Smooth muscle cell (in vitro differentiated cells): Measurements from ENCODE around the gene TSLP. TPM values are rescaled to one million over a fixed set of nuclear protein-coding genes. Genes with fewer than 3 reads are reported as not detected.
A peak's percentile ranks its signal among the peaks of the same experiment; 100 is the strongest.

Source experiments
- DNase-seq: peaks from one replicate; lab custom pipeline; 2025; ENCODE audit not compliant: unreplicated experiment; lab: John Stamatoyannopoulos, UW
- H2AFZ ChIP-seq: fragments of 200-600 bp; sonication (generic); 2 replicates; pipeline ENCODE4 v1.6.0; 2016; ENCODE audit warnings: antibody characterized with exemption, low read depth, mild to moderate bottlenecking
- H3F3A ChIP-seq: fragments of 200-600 bp; sonication (generic); 2 replicates; pipeline ENCODE4 v1.6.0; 2017; ENCODE audit warnings: antibody characterized with exemption, low read depth
- H3K27ac ChIP-seq: fragments of 200-600 bp; sonication (generic); 2 replicates; pipeline ENCODE4 v1.5.1; 2016; ENCODE audit warnings: low read depth, mild to moderate bottlenecking
- H3K27me3 ChIP-seq: fragments of 200-600 bp; sonication (generic); 2 replicates; pipeline ENCODE4 v1.6.1; 2016; ENCODE audit warnings: low read depth, mild to moderate bottlenecking
- H3K36me3 ChIP-seq: fragments of 200-600 bp; sonication (generic); 2 replicates; pipeline ENCODE4 v1.5.1; 2016; ENCODE audit warnings: low read depth
- H3K4me1 ChIP-seq: fragments of 200-600 bp; sonication (generic); 2 replicates; pipeline ENCODE4 v1.5.1; 2016; ENCODE audit warnings: low read depth
- H3K4me2 ChIP-seq: fragments of 200-600 bp; sonication (generic); 2 replicates; pipeline ENCODE4 v1.6.0; 2016; ENCODE audit warnings: mild to moderate bottlenecking
- H3K4me3 ChIP-seq: fragments of 200-600 bp; sonication (generic); 2 replicates; pipeline ENCODE4 v1.5.1; 2016; ENCODE audit warnings: mild to moderate bottlenecking
- H3K79me2 ChIP-seq: fragments of 200-600 bp; sonication (generic); 2 replicates; pipeline ENCODE4 v1.6.0; 2016; ENCODE audit warnings: low read depth, mild to moderate bottlenecking
- H3K9ac ChIP-seq: fragments of 200-600 bp; sonication (generic); 2 replicates; pipeline ENCODE4 v1.6.0; 2016; ENCODE audit warnings: low read depth
- H3K9me3 ChIP-seq: fragments of 200-600 bp; sonication (generic); replicated peaks from 2 replicates; pipeline ENCODE4 v1.5.1; 2016; ENCODE audit warnings: low read depth
- H4K20me1 ChIP-seq: fragments of 200-600 bp; sonication (generic); 2 replicates; pipeline ENCODE4 v1.6.0; 2016; ENCODE audit warnings: low read depth
- WGBS: methylation state at CpG from one replicate; pipeline ENCODE4 v1.1.7; 2016; ENCODE audit warnings: low lambda C conversion rate; 5-methylcytosine and 5-hydroxymethylcytosine counted together
- polyA plus RNA-seq: library from polyadenylated mRNA; unstranded; fragments of >200 nt; fragmentation: Nextera tagmentation; extraction: Ambion mirVana; gene quantifications from 2 replicates; pipeline ENCODE4 v1.2.1, GENCODE V29; 2016
- total RNA-seq: library from RNA; depleted of rRNA; stranded (reverse); fragments of >200 nt; gene quantifications from 2 replicates; pipeline ENCODE4 v1.2.3, GENCODE V29; 2014
- TF ChIP-seq, protein P1 (sequence below): fragments of 200-600 bp; sonication (generic); IDR thresholded peaks from 2 replicates; pipeline ENCODE4 v1.5.1; 2017; ENCODE audit warnings: borderline replicate concordance, mild to moderate bottlenecking, antibody characterized with exemption; ENCODE audit not compliant: insufficient read depth, poor library complexity, severe bottlenecking

Gene TSLP
- total and polyA plus RNA-seq, 2 experiments from 2014 or later: 1.2 to 1.8 TPM

DNA sequence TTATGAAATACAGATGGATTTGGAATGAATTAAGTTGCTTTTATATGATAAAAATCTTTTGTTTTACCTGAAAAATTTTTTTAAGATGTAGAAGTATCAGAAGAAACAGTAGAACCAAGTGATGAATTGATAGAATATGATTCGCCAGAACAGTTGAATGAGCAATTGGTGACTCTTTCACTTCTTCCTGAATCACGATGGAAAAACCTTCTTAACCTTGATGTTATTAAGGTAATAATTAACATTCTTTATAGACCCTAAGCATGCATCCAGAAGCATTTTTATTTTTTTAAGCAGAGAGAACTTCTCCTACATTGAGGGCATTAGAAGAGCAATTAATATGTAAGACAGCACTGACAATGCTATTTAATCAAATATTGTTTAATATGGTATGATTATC, 49.4 kb downstream of the TSLP start:
- TF ChIP-seq, protein P1, sequence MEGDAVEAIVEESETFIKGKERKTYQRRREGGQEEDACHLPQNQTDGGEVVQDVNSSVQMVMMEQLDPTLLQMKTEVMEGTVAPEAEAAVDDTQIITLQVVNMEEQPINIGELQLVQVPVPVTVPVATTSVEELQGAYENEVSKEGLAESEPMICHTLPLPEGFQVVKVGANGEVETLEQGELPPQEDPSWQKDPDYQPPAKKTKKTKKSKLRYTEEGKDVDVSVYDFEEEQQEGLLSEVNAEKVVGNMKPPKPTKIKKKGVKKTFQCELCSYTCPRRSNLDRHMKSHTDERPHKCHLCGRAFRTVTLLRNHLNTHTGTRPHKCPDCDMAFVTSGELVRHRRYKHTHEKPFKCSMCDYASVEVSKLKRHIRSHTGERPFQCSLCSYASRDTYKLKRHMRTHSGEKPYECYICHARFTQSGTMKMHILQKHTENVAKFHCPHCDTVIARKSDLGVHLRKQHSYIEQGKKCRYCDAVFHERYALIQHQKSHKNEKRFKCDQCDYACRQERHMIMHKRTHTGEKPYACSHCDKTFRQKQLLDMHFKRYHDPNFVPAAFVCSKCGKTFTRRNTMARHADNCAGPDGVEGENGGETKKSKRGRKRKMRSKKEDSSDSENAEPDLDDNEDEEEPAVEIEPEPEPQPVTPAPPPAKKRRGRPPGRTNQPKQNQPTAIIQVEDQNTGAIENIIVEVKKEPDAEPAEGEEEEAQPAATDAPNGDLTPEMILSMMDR: no peak
- Histone ChIP-seq H3K4me2 (no peak overlapping the region), H4K20me1 (no peaks in the 10 kb centered on the region), H3K4me1 (no peaks in the 10 kb centered on the region), H2AFZ (no peak overlapping the region), H3K79me2 (no peaks in the 10 kb centered on the region), H3K9ac (no peak overlapping the region), H3F3A (no peaks in the 10 kb centered on the region), H3K4me3 (no peak overlapping the region), H3K27me3 (no peaks in the 10 kb centered on the region), H3K36me3 (peaks cover 17% of the 10 kb centered on the region), H3K9me3 (no peaks in the 10 kb centered on the region), H3K27ac (peak overlapping the region; percentile 46)
- DNase-seq: no peak
- 94% methylated on average over 2 of the region's 2 CpGs for WGBS

DNA sequence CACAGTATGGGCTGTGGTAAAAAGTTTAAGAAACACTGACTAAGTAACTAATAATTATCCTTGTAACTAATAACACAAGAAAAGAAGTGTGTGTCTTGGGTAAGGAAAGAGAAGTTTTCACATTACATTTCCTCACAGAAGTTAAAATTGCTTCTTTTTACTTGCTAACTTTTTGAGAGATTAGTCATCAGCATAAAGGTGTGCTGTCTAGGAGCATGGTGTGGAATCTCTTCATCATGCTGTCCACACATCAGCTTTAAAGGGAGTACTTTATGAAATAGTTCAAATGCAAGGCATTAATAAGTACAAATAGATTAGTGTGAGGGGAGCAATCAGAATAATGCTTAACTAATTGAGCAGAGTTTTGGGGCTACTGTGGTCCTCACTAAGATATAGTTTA, 50.4 kb downstream of the TSLP start:
- no peaks in the 10 kb centered on the region for H3K9me3 ChIP-seq
- H3K4me1 ChIP-seq: no peaks in the 10 kb centered on the region
- H3K27ac ChIP-seq: peak overlapping the region; percentile 46
- H3K36me3 ChIP-seq: peaks cover 25% of the 10 kb centered on the region
- H3K4me3 ChIP-seq: no peak overlapping the region
- H3F3A ChIP-seq: no peaks in the 10 kb centered on the region
- H3K9ac ChIP-seq: no peak overlapping the region
- no peaks in the 10 kb centered on the region for H3K27me3 ChIP-seq
- H3K79me2 ChIP-seq: no peaks in the 10 kb centered on the region
- DNase-seq: no peak
- H3K4me2 ChIP-seq: no peak overlapping the region
- no peaks in the 10 kb centered on the region for H4K20me1 ChIP-seq
- H2AFZ ChIP-seq: no peak overlapping the region
- TF ChIP-seq, protein P1: no peak

DNA sequence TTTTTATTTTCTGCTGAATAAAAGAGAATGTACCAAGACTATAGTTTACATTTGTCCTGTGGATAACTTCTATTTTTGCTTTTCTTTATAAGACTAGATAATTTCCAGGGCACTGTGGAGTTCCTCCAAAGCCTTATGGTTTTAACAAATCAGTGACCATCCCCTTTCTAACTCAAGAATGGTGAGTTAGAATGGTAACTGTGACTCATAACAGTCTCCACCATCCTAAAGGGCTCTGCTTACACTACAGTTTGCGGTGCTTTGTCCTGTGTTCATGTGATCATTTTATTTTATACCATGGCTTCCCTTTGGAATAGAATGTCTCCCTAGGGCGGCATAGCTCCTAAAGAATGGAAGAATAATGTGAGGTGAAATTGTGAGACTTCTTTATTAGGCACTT, 50.9 kb downstream of the TSLP start:
- 75% methylated on average over 2 of the region's 2 CpGs for WGBS
- H3K9me3 ChIP-seq: no peaks in the 10 kb centered on the region
- H2AFZ ChIP-seq: no peak overlapping the region
- H4K20me1 ChIP-seq: no peaks in the 10 kb centered on the region
- H3K4me3 ChIP-seq: no peak overlapping the region
- H3K4me1 ChIP-seq: no peaks in the 10 kb centered on the region
- peak overlapping the region; percentile 46 for H3K27ac ChIP-seq
- peaks cover 25% of the 10 kb centered on the region for H3K36me3 ChIP-seq
- no peaks in the 10 kb centered on the region for H3K79me2 ChIP-seq
- TF ChIP-seq, protein P1: no peak
- H3F3A ChIP-seq: no peaks in the 10 kb centered on the region
- no peak for DNase-seq
- no peak overlapping the region for H3K4me2 ChIP-seq
- H3K27me3 ChIP-seq: no peaks in the 10 kb centered on the region
- H3K9ac ChIP-seq: no peak overlapping the region

DNA sequence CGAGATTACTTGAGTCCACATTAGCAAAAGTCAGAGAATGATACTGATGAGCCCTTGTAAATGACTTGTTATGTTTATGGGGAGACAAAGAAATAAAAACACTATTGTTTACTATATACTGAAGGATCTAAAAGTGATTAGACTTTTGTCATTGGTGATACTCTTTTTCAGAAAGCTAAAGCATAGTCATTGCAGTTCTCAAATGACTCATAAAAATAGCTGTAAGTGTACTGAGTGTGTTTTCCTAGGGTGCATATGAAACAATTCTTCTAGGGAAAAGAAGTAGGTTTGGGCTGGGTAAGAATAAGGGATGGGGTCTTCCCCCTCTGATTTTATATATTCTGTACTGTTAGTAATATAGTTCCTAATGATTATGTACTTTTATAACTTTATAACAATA, 53.3 kb downstream of the TSLP start:
- 85% methylated on average over 1 of the region's 1 CpG for WGBS
- H4K20me1 ChIP-seq: no peaks in the 10 kb centered on the region
- H3K4me1 ChIP-seq: peaks cover 5% of the 10 kb centered on the region
- no peaks in the 10 kb centered on the region for H3K27me3 ChIP-seq
- H3K9me3 ChIP-seq: no peaks in the 10 kb centered on the region
- no peak overlapping the region for H3K27ac ChIP-seq
- no peak overlapping the region for H2AFZ ChIP-seq
- no peak overlapping the region for H3K4me2 ChIP-seq
- no peak overlapping the region for H3K4me3 ChIP-seq
- no peak overlapping the region for H3K9ac ChIP-seq
- peaks cover 17% of the 10 kb centered on the region for H3K36me3 ChIP-seq
- TF ChIP-seq, protein P1: no peak
- no peaks in the 10 kb centered on the region for H3F3A ChIP-seq
- no peak for DNase-seq
- H3K79me2 ChIP-seq: no peaks in the 10 kb centered on the region
